HUES6 (cell line): ENCODE data around the gene AGBL1.

Experiments used
- H3K27ac ChIP-seq: 2 replicates; pipeline ENCODE4 v1.7.0; 2013; ENCODE audit warnings: low read depth, mild to moderate bottlenecking, low read length, inconsistent platforms
- H3K27me3 ChIP-seq: 2 replicates; pipeline ENCODE4 v1.6.1; 2013; ENCODE audit warnings: low read length; ENCODE audit not compliant: control insufficient read depth, insufficient read depth
- H3K36me3 ChIP-seq: 2 replicates; pipeline ENCODE4 v1.6.1; 2013; ENCODE audit warnings: low read length; ENCODE audit not compliant: control insufficient read depth, insufficient read depth
- H3K4me1 ChIP-seq: 2 replicates; pipeline ENCODE4 v1.6.1; 2013; ENCODE audit warnings: low read length; ENCODE audit not compliant: control insufficient read depth, insufficient read depth
- H3K4me3 ChIP-seq: 2 replicates; pipeline ENCODE4 v1.5.1; 2013; ENCODE audit warnings: low read depth, low read length
- H3K9ac ChIP-seq: one replicate; pipeline ENCODE4 v1.6.1; 2013; ENCODE audit warnings: mild to moderate bottlenecking, low read length
- H3K9me3 ChIP-seq: 2 replicates; pipeline ENCODE4 v1.6.1; 2013; ENCODE audit warnings: low read depth, low read length; ENCODE audit not compliant: control insufficient read depth, insufficient read depth

Gene AGBL1

GRCh38 chr15:86634992-86635638, 555.4 kb downstream of the AGBL1 start:
- no peaks in the 10 kb centered on the region for H3K27me3 ChIP-seq
- no peaks in the 10 kb centered on the region for H3K36me3 ChIP-seq
- no peak overlapping the region for H3K9ac ChIP-seq

GRCh38 chr15:86644339-86644738, 564.7 kb downstream of the AGBL1 start:
- H3K9me3 ChIP-seq = no peaks in the 10 kb centered on the region
- H3K4me1 ChIP-seq = no peaks in the 10 kb centered on the region
- H3K27ac ChIP-seq = no peak overlapping the region
- no peaks in the 10 kb centered on the region for H3K27me3 ChIP-seq
- H3K36me3 ChIP-seq = no peaks in the 10 kb centered on the region
- no peak overlapping the region for H3K4me3 ChIP-seq
- no peak overlapping the region for H3K9ac ChIP-seq

More at GRCh38 chr15:86634992-86635638, 555.4 kb downstream of the AGBL1 start:
- H3K4me3 ChIP-seq = no peak overlapping the region
- no peak overlapping the region for H3K27ac ChIP-seq
- peaks cover 3% of the 10 kb centered on the region; the same call in 1 of the 2 replicates for H3K9me3 ChIP-seq
- no peaks in the 10 kb centered on the region for H3K4me1 ChIP-seq

- H3K9ac ChIP-seq = no peak overlapping the region
- no peaks in the 10 kb centered on the region for H3K36me3 ChIP-seq
- H3K9me3 ChIP-seq = no peaks in the 10 kb centered on the region
- H3K4me3 ChIP-seq = no peak overlapping the region
- H3K27ac ChIP-seq = no peak overlapping the region
- H3K4me1 ChIP-seq = no peaks in the 10 kb centered on the region
- H3K27me3 ChIP-seq = no peaks in the 10 kb centered on the region
Observed at GRCh38 chr15:86645925-86646500, 566.3 kb downstream of the AGBL1 start.

DNA sequence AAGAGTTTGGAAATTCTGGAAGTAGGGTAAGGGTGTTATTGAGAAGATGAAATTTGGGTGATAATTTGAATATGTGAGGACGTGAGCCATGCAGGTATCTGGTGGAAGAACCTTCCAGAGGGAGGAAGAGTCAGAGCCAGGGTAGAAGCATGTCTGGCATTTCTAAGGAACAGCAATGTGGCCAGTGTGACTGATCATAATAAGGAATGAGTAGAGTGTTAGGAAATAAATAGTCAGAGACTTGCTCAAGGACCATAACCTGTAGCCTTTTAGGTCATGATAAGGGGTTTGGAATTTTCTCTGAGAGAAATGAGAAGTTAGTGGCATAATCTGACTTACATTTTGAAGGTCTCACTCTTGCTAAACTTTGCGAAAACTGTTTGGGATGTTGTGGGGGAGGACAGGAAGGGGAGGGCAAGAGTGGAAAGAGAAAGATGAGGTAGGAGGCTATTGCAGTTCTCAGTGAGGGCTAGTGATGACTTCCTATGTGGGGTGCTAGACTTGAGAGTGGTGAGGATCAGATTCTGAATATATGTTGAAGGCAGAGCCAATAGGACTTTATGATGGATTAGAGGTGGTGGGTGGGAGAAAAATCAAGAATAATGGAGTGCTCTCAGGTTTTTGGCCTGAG, 568.3 kb downstream of the AGBL1 start:
- H3K36me3 ChIP-seq = no peaks in the 10 kb centered on the region
- H3K4me3 ChIP-seq = no peak overlapping the region
- H3K27me3 ChIP-seq = no peaks in the 10 kb centered on the region
- no peaks in the 10 kb centered on the region for H3K4me1 ChIP-seq
- no peak overlapping the region for H3K27ac ChIP-seq
- no peak overlapping the region for H3K9ac ChIP-seq
- H3K9me3 ChIP-seq = no peaks in the 10 kb centered on the region

DNA sequence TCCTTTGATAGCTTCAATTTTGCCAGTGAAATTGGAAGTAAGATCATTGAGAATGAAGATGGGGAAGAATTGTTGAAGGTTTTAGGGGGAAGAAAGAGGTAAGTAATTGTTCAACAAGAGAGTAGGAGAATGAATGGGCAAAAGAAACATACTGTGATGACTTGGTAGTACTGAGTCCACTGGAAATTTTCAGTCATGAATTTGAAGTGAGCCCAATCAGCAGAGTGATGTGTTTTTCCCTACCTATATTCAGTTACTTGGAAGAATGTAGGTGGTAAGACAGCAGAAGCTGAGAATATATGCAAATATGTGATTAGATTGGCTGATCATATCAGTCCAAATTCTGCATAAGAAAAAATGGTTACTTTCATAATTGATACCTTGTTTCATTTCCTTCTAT, 569.6 kb downstream of the AGBL1 start:
- no peak overlapping the region for H3K27ac ChIP-seq
- H3K4me3 ChIP-seq = no peak overlapping the region
- no peaks in the 10 kb centered on the region for H3K9me3 ChIP-seq
- H3K36me3 ChIP-seq = no peaks in the 10 kb centered on the region
- H3K4me1 ChIP-seq = no peaks in the 10 kb centered on the region
- no peak overlapping the region for H3K9ac ChIP-seq
- H3K27me3 ChIP-seq = no peaks in the 10 kb centered on the region

GRCh38 chr15:86650094-86650493, 570.4 kb downstream of the AGBL1 start:
- 0 out of 2 replicates have a peak, but pooled peaks cover 3% of the 10 kb centered on the region for H3K4me1 ChIP-seq
- H3K9ac ChIP-seq = no peak overlapping the region
- H3K27me3 ChIP-seq = no peaks in the 10 kb centered on the region
- H3K4me3 ChIP-seq = no peak overlapping the region
- H3K9me3 ChIP-seq = no peaks in the 10 kb centered on the region
- no peaks in the 10 kb centered on the region for H3K36me3 ChIP-seq
- H3K27ac ChIP-seq = no peak overlapping the region

DNA sequence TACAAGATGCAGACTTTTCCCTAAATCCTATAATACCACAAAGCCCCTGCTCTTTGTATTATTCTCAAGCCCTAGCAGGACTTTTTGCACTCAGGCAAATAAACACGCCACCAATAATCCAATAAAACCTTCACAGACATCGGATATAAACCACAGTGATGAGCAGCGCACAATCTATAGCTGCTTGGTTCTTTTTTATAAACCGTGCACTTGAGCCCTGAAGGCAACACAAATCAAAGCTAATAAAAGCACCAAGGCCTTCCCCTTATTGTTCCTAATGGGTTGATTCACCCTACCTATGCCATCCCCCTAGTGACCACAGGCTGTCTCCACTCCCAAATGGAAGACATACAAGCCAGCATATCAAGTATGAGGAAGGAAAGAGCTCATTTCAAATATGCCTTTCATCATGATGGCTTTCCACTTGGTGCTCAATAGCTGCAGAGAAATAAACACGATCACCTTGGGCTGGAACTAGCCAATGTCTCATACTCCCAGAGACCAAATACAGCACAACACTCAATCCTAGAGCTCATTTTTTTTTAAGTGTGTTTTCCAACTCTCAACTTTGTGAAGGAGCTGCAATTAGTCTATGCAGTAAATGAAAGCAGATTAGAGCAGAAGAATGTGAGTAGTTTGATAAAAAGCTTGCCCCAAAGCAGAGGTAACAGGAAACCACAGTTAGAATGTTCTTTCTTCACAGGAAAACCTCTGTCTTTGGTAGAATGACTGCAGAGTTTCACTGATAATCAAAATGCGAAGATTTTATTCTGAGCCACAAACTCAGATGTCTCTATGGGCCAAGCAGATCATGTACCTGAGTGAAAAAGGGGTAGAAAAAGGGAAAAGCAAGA, 573.9 kb downstream of the AGBL1 start:
- Histone ChIP-seq H3K4me1 (0 out of 2 replicates have a peak, but pooled peaks cover 3% of the 10 kb centered on the region), H3K27ac (no peak overlapping the region), H3K36me3 (no peaks in the 10 kb centered on the region), H3K9ac (no peak overlapping the region), H3K27me3 (no peaks in the 10 kb centered on the region), H3K9me3 (no peaks in the 10 kb centered on the region), H3K4me3 (no peak overlapping the region)

GRCh38 chr15:86654501-86654900, 574.8 kb downstream of the AGBL1 start:
- Histone ChIP-seq H3K4me3 (no peak overlapping the region), H3K9ac (no peak overlapping the region), H3K36me3 (no peaks in the 10 kb centered on the region), H3K27me3 (no peaks in the 10 kb centered on the region), H3K4me1 (0 out of 2 replicates have a peak, but pooled peaks cover 3% of the 10 kb centered on the region), H3K27ac (no peak overlapping the region), H3K9me3 (no peaks in the 10 kb centered on the region)

DNA sequence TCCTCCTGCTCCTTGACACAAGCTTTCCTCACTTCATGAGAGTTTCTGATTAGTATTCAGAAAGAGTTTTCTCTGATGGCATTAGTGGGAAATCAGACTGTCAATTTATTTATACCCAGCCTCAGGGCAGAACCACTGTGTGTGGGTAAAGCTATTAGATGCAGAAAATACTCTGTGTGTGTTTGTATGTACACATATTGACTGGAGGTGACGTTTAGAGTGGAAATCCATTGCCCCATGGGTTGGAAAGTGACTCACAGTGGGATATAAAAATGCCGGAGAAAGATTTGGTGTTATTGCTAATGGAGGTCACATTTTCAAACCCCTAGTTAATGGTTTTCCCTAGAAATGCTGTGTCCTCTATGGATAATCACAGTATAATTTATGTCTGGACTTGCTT, 577.6 kb downstream of the AGBL1 start:
- Histone ChIP-seq H3K27ac (no peak overlapping the region), H3K4me1 (0 out of 2 replicates have a peak, but pooled peaks cover 6% of the 10 kb centered on the region), H3K9ac (no peak overlapping the region), H3K36me3 (no peaks in the 10 kb centered on the region), H3K4me3 (no peak overlapping the region), H3K9me3 (no peaks in the 10 kb centered on the region), H3K27me3 (no peaks in the 10 kb centered on the region)

GRCh38 chr15:86659724-86660411, 580.2 kb downstream of the AGBL1 start:
- no peaks in the 10 kb centered on the region for H3K27me3 ChIP-seq

More at GRCh38 chr15:86659724-86660411, 580.2 kb downstream of the AGBL1 start:
- H3K4me1 ChIP-seq = 0 out of 2 replicates have a peak, but pooled peaks cover 5% of the 10 kb centered on the region
- no peaks in the 10 kb centered on the region for H3K9me3 ChIP-seq
- H3K9ac ChIP-seq = no peak overlapping the region
- H3K27ac ChIP-seq = no peak overlapping the region
- no peaks in the 10 kb centered on the region for H3K36me3 ChIP-seq
- no peak overlapping the region for H3K4me3 ChIP-seq
